ENCODE results near the gene CCNG2. TPM values are rescaled to one million over a fixed set of nuclear protein-coding genes. Genes with fewer than 3 reads are reported as not detected.

Gene CCNG2
- total and polyA plus RNA-seq, 9 of the 15 experiments (the other 6 are each of a cell fraction or from before 2014, with no cell fraction given), result 0.49 to 6.6 (median 2.9) TPM

- TF ChIP-seq CEBPZ (IDR thresholded peaks at IDR 0.05; ENCODE audit: borderline replicate concordance, low read depth, low read length) (no peak), ETS2 (tag; IDR thresholded peaks at IDR 0.05; ENCODE audit: borderline replicate concordance, poor library complexity, severe bottlenecking) (no peak), HNRNPLL (IDR thresholded peaks at IDR 0.05; ENCODE audit: low read depth, low read length, poor library complexity, severe bottlenecking) (no peak), POLR2H (tag; IDR thresholded peaks at IDR 0.05; ENCODE audit: low read depth) (peak; percentile 62), ZBTB49 (CRISPR knock-in tag; IDR thresholded peaks at IDR 0.05; ENCODE audit: borderline replicate concordance) (no peak), KDM1A (IDR thresholded peaks at IDR 0.05) (peak in 1 of 2 experiments; percentile 75; a peak in 1 of 4 replicates), MIER1 (IDR thresholded peaks at IDR 0.05; ENCODE audit: low read depth) (no peak), ZNF318 (IDR thresholded peaks at IDR 0.05; ENCODE audit: borderline replicate concordance in 1 of 2, low read depth in 1 of 2) (no peak), SNAPC5 (CRISPR knock-in tag; IDR thresholded peaks at IDR 0.05) (no peak), FOXJ2 (tag; IDR thresholded peaks at IDR 0.05) (no peak), ZNF217 (CRISPR knock-in tag; IDR thresholded peaks at IDR 0.05) (no peak), ZBTB7A (IDR thresholded peaks at IDR 0.05; ENCODE audit: borderline replicate concordance, control insufficient read depth, low read depth, low read length) (peak; percentile 75; the same call in 1 of the 2 replicates)
Measured at GRCh38 chr4:77157859-77158486, 966 bp downstream of the CCNG2 start (continued).
